SK-N-SH (cell line): ENCODE measurements around the gene GAB1. TPM values are rescaled to one million over a fixed set of nuclear protein-coding genes. Genes with fewer than 3 reads are reported as not detected.

Experiments used
- CTCF ChIA-PET: fragments of 300-600, 350-600 bp; formaldehyde crosslinking; extraction: SDS; loops from one replicate; lab custom pipeline; 2021; lab: Yijun Ruan, JAX
- POLR2A ChIA-PET: fragments of 350-600 bp; sonication (Branson Sonifier 250); formaldehyde crosslinking; extraction: SDS; loops from one replicate; lab custom pipeline; 2020; ENCODE audit warnings: antibody characterized with exemption, inconsistent platforms; lab: Yijun Ruan, JAX
- DNase-seq: peaks from one replicate; pipeline ENCODE4 v3.0.0; 2012
- H2AFZ ChIP-seq: fragments of 200-600 bp; sonication (generic); 2 replicates; pipeline ENCODE4 v1.8.1; 2016; ENCODE audit warnings: antibody characterized with exemption, mild to moderate bottlenecking, low read depth
- H3F3A ChIP-seq: fragments of 200-600 bp; sonication (generic); replicated peaks from 2 replicates; pipeline ENCODE3; 2016; ENCODE audit warnings: antibody characterized with exemption, mild to moderate bottlenecking; ENCODE audit not compliant: insufficient read depth
- H3K27ac ChIP-seq, 2 experiments: fragments of 200-500 bp in 1 of 2; fragments of 200-600 bp in 1 of 2; sonication (Bioruptor generic) in 1 of 2; sonication (generic), shearing (Covaris generic) in 1 of 2; 2 replicates each; pipeline versions ENCODE4 v1.5.1 to v1.6.1; 2014 to 2016; ENCODE audit warnings: low read depth in 2 of 2, inconsistent platforms in 1 of 2, low read length in 1 of 2, mild to moderate bottlenecking in 1 of 2, mixed read lengths in 1 of 2
- H3K27me3 ChIP-seq: fragments of 200-600 bp; sonication (generic), shearing (Covaris generic); 2 replicates; pipeline ENCODE4 v1.6.1; 2016; ENCODE audit warnings: mixed run types; ENCODE audit not compliant: insufficient read depth
- H3K36me3 ChIP-seq, 2 experiments: fragments of 200-500 bp in 1 of 2; fragments of 200-600 bp in 1 of 2; sonication (Bioruptor generic) in 1 of 2; sonication (generic) in 1 of 2; replicated peaks in 1 of 2; 2 replicates each; pipeline versions ENCODE3 to v1.5.1; 2014 to 2016; ENCODE audit warnings: low read length in 1 of 2, mild to moderate bottlenecking in 1 of 2; ENCODE audit not compliant: insufficient read depth in 2 of 2, control insufficient read depth in 1 of 2
- H3K4me1 ChIP-seq, 2 experiments: fragments of 200-500 bp in 1 of 2; fragments of 200-600 bp in 1 of 2; sonication (Bioruptor generic) in 1 of 2; sonication (generic), shearing (Covaris generic) in 1 of 2; 2 replicates each; pipeline versions ENCODE4 v1.5.1 to v1.6.1; 2014 to 2016; ENCODE audit warnings: low read depth in 1 of 2, low read length in 1 of 2, mixed run types in 1 of 2; ENCODE audit not compliant: insufficient read depth in 2 of 2, control insufficient read depth in 1 of 2
- H3K4me2 ChIP-seq: fragments of 200-600 bp; sonication (generic), shearing (Covaris generic); 2 replicates; pipeline ENCODE4 v1.6.1; 2017; ENCODE audit warnings: mixed run types
- H3K4me3 ChIP-seq, 2 experiments: fragments of 200-500 bp in 1 of 2; fragments of 200-600 bp in 1 of 2; sonication (Bioruptor generic) in 1 of 2; sonication (generic), shearing (Covaris generic) in 1 of 2; 2 replicates each; pipeline versions ENCODE4 v1.5.1 to v1.8.1; 2014 to 2016; ENCODE audit warnings: low read depth in 2 of 2, inconsistent platforms in 1 of 2, low read length in 1 of 2, mild to moderate bottlenecking in 1 of 2, mixed read lengths in 1 of 2, moderate library complexity in 1 of 2
- H3K79me2 ChIP-seq: fragments of 200-600 bp; sonication (generic); 2 replicates; pipeline ENCODE4 v1.8.1; 2017; ENCODE audit warnings: mild to moderate bottlenecking; ENCODE audit not compliant: insufficient read depth
- H3K9ac ChIP-seq: fragments of 200-600 bp; sonication (generic); 2 replicates; pipeline ENCODE4 v1.6.1; 2017; ENCODE audit warnings: mixed run types
- H3K9me2 ChIP-seq: fragments of 200-600 bp; sonication (generic); 2 replicates; pipeline ENCODE4 v1.6.1; 2017; ENCODE audit warnings: mixed run types
- H3K9me3 ChIP-seq: fragments of 200-600 bp; sonication (generic); 2 replicates; pipeline ENCODE4 v1.6.1; 2017; ENCODE audit warnings: mixed run types, mild to moderate bottlenecking, moderate library complexity
- H4K20me1 ChIP-seq: fragments of 200-600 bp; sonication (generic); 2 replicates; pipeline ENCODE4 v1.6.1; 2017; ENCODE audit warnings: mild to moderate bottlenecking, mixed run types; ENCODE audit not compliant: insufficient read depth
- FOXJ3 ChIP-seq: sonication (generic); formaldehyde crosslinking; IDR thresholded peaks from 2 replicates; pipeline ENCODE4 v1.5.1; 2020; ENCODE audit warnings: mild to moderate bottlenecking, missing genetic modification reagents
- GATA2 ChIP-seq: sonication (generic); formaldehyde crosslinking; IDR thresholded peaks from 2 replicates; pipeline ENCODE4 v1.5.0; 2020; ENCODE audit warnings: mild to moderate bottlenecking, missing genetic modification reagents
- JUND ChIP-seq: IDR thresholded peaks from 2 replicates; pipeline ENCODE4 v1.4.0; 2012
- MEF2A ChIP-seq: IDR thresholded peaks from 2 replicates; pipeline ENCODE4 v1.4.0; 2012; ENCODE audit warnings: low read depth, borderline replicate concordance
- NFIC ChIP-seq: IDR thresholded peaks from 2 replicates; pipeline ENCODE4 v1.4.0; 2012; ENCODE audit warnings: borderline replicate concordance
- RAD21 ChIP-seq: IDR thresholded peaks from 2 replicates; pipeline ENCODE4 v1.6.1; 2012; ENCODE audit warnings: mild to moderate bottlenecking, low read length
- SIN3A ChIP-seq: IDR thresholded peaks from 2 replicates; pipeline ENCODE4 v1.6.1; 2012; ENCODE audit warnings: low read depth, mild to moderate bottlenecking, low read length, moderate library complexity, borderline replicate concordance
- SMC3 ChIP-seq: IDR thresholded peaks from 2 replicates; pipeline ENCODE4 v1.6.1; 2012; ENCODE audit warnings: low read depth, low read length, improper control_type of control experiment
- TAF1 ChIP-seq: IDR thresholded peaks from 2 replicates; pipeline ENCODE4 v1.6.1; 2012; ENCODE audit warnings: low read depth, mild to moderate bottlenecking, low read length, moderate library complexity, borderline replicate concordance
- TEAD4 ChIP-seq: IDR thresholded peaks from 2 replicates; pipeline ENCODE4 v1.4.0; 2012; ENCODE audit warnings: mild to moderate bottlenecking, borderline replicate concordance; ENCODE audit not compliant: insufficient read depth
- USF2 ChIP-seq: fragments of 150-350 bp; IDR thresholded peaks from 2 replicates; pipeline ENCODE4 v1.6.1; 2017; ENCODE audit warnings: antibody characterized with exemption, low read length, low read depth, borderline replicate concordance
- WGBS: methylation state at CpG from one replicate; pipeline ENCODE4 v1.1.6; 2017; ENCODE audit warnings: low lambda C conversion rate; 5-methylcytosine and 5-hydroxymethylcytosine counted together
- polyA plus RNA-seq, 3 experiments: library from polyadenylated mRNA; depleted of rRNA; stranded (reverse); fragments of >200 nt; gene quantifications; 2 replicates each; pipeline ENCODE4 v1.2.3, GENCODE V29; 2012
- TF ChIP-seq, protein P1 (sequence below): IDR thresholded peaks from 2 replicates; pipeline ENCODE4 v1.6.1; 2012; ENCODE audit warnings: mild to moderate bottlenecking, low read depth, low read length, moderate library complexity
- TF ChIP-seq, protein P2 (sequence below): IDR thresholded peaks from 2 replicates; pipeline ENCODE4 v1.4.0; 2012; ENCODE audit warnings: low read depth

Gene GAB1
- polyA plus RNA-seq, 1 of the 3 experiments (the other 2 are of a cell fraction), result 3.7 TPM

- Histone ChIP-seq H3F3A (no peaks in the 10 kb centered on the region), H3K9me3 (no peaks in the 10 kb centered on the region), H4K20me1 (no peaks in the 10 kb centered on the region), H3K9me2 (no peaks in the 10 kb centered on the region), H3K4me2 (no peak overlapping the region), H3K9ac (no peak overlapping the region), H3K27me3 (no peaks in the 10 kb centered on the region), H3K27ac (no peak overlapping the region), H3K4me3 (no peak overlapping the region), H2AFZ (no peak overlapping the region), H3K79me2 (no peaks in the 10 kb centered on the region), H3K4me1 (no peaks in the 10 kb centered on the region), H3K36me3 (no peaks in the 10 kb centered on the region)
- 83% methylated on average over 1 of the region's 1 CpG for WGBS
- TF ChIP-seq SIN3A (no peak), NFIC (no peak), JUND (no peak), MEF2A (no peak), TAF1 (no peak)
- POLR2A ChIA-PET, result no interaction called here
- DNase-seq, result no peak
- CTCF ChIA-PET, result no interaction called here
Observed at GRCh38 chr4:143506031-143506430, 169.4 kb downstream of the GAB1 start.

- DNase-seq, result no peak
- H3K27ac ChIP-seq, result no peak overlapping the region
- 82% methylated on average over 7 of the region's 7 CpGs for WGBS
- peaks cover 0 to 9% of the 10 kb centered on the region in 2 experiments; a peak in 2 of 4 replicates for H3K4me1 ChIP-seq
- H3F3A ChIP-seq, result peaks cover 11% of the 10 kb centered on the region
- H3K9me3 ChIP-seq, result no peaks in the 10 kb centered on the region
- no peak overlapping the region for H2AFZ ChIP-seq
- no peaks in the 10 kb centered on the region for H3K9me2 ChIP-seq
- H3K27me3 ChIP-seq, result no peaks in the 10 kb centered on the region
- H3K4me3 ChIP-seq, result no peak overlapping the region
- no peak overlapping the region for H3K4me2 ChIP-seq
- peaks cover 25% of the 10 kb centered on the region for H4K20me1 ChIP-seq
- H3K36me3 ChIP-seq, result peaks cover 4 to 10% of the 10 kb centered on the region in 2 experiments
- H3K79me2 ChIP-seq, result peaks cover 33% of the 10 kb centered on the region
- H3K9ac ChIP-seq, result no peak overlapping the region
- TF ChIP-seq, protein P1, sequence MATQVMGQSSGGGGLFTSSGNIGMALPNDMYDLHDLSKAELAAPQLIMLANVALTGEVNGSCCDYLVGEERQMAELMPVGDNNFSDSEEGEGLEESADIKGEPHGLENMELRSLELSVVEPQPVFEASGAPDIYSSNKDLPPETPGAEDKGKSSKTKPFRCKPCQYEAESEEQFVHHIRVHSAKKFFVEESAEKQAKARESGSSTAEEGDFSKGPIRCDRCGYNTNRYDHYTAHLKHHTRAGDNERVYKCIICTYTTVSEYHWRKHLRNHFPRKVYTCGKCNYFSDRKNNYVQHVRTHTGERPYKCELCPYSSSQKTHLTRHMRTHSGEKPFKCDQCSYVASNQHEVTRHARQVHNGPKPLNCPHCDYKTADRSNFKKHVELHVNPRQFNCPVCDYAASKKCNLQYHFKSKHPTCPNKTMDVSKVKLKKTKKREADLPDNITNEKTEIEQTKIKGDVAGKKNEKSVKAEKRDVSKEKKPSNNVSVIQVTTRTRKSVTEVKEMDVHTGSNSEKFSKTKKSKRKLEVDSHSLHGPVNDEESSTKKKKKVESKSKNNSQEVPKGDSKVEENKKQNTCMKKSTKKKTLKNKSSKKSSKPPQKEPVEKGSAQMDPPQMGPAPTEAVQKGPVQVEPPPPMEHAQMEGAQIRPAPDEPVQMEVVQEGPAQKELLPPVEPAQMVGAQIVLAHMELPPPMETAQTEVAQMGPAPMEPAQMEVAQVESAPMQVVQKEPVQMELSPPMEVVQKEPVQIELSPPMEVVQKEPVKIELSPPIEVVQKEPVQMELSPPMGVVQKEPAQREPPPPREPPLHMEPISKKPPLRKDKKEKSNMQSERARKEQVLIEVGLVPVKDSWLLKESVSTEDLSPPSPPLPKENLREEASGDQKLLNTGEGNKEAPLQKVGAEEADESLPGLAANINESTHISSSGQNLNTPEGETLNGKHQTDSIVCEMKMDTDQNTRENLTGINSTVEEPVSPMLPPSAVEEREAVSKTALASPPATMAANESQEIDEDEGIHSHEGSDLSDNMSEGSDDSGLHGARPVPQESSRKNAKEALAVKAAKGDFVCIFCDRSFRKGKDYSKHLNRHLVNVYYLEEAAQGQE, result no peak
- TF ChIP-seq, protein P2, sequence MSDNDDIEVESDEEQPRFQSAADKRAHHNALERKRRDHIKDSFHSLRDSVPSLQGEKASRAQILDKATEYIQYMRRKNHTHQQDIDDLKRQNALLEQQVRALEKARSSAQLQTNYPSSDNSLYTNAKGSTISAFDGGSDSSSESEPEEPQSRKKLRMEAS, result no peak
- TF ChIP-seq SMC3 (no peak), USF2 (no peak), GATA2 (no peak), FOXJ3 (CRISPR knock-in tag) (no peak), TEAD4 (no peak), MEF2A (no peak), RAD21 (no peak)
- TF ChIP-seq, all 33 proteins: peak for 0
- ChIA-PET POLR2A (no interaction called here), CTCF (no interaction called here)
Observed at GRCh38 chr4:143511906-143512305, 175.2 kb downstream of the GAB1 start.
